Measurements from ENCODE around the gene ZNF888. TPM values are rescaled to one million over a fixed set of nuclear protein-coding genes. Genes with fewer than 3 reads are reported as not detected.
A peak's percentile ranks its signal among the peaks of the same experiment; 100 is the strongest.

ZNF888 gene
- total RNA-seq: 1 to 10 TPM; 5.1 to 5.5 TPM

DNA sequence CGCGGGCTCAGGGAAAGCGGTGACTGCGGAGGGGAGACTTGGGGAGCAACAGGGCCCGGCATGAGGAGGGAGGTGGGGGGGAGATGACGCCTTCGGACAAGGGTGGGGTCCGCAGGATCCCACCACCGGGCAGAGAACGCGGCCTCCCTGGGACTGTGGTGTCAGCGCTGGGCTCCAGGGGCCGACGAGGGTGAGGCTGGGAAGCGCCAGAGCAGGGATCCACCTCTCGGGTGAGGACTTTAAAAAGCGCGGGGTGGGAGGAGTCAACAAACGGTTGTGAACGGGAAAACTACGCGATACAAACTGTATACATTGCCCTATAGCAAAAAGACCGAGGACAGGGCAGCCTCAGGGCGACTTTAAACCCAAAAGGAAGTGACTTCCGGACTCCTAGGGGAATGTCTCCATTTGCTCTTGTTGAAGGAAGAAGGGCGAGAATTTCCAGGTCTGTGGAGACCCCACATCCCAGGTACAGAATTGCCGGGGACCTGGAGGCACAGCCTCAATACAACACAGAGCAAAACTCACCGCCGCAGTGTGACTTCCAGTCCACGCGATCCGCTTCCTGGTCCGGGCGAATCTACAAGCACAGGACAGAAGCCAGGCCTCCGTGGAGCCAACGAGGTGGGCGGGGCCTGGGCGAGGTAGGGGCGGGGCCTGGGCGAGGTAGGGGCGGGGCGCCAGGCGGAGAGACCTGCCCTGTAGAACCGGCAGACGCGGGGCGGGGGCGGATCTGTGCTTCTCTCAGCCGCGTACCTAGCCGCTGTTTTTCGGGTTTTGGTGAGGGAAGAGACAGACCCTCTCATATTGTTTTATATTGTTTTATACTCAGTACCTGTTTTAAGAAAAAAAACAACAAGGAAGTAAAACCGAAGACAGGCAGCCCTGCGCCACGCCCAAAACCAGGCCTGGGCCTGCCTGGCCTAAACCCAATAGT, at the start of gene ZNF888:
TSS of gene ZNF888 (minus strand) at position 588 of the 937 bp plus-strand sequence. CDS start 5,555 bp downstream, outside the sequence.
- H3K27ac Mint-ChIP-seq: peak within 1 kb of the TSS; percentile 94
- peaks cover 21% of the 10 kb centered on the region for H3K36me3 Mint-ChIP-seq (ENCODE audit: low read depth)
- ATAC-seq (peak; percentile 100), DNase-seq (peak; percentile 96)
- H3K27me3 Mint-ChIP-seq: no peaks in the 10 kb centered on the region
- peak within 1 kb of the TSS; percentile 89 for H3K4me3 Mint-ChIP-seq
- CTCF ChIA-PET: no interaction called here
- POLR2A ChIA-PET: no interaction called here
- no peaks in the 10 kb centered on the region for H3K9me3 Mint-ChIP-seq (ENCODE audit: low read depth)
- peaks cover 23% of the 10 kb centered on the region for H3K4me1 Mint-ChIP-seq
- intact Hi-C loops (cut with DNase I, micrococcal nuclease): loop anchor here (1.0 to 5.0 kb wide), 12 partner anchors 19 to 676 kb away; partner anchors contain the start of genes ZNF320 (in 2 of the 2), ZNF347 (in 1 of the 2), ZNF468 (in 1 of the 2) and ZNF600 (in 1 of the 2)

DNA sequence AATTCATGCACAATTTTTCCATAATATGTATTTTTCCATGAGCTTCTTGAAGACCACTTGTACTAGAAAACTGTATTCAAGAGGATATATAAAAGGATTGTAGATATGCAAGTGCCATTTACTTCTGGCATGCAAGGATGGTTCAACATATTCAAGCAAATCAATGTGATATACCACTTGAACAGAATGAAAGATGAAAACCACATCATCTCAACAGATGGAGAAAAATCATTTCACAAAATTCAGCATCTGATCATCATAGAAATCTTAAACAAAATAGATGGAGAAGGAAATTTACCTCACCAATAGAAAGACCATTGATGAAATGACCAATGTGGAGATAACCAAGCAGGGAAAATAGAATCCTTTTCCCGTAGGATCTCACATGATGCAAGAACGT, 44.5 kb upstream of the ZNF888 start:
- Mint-ChIP-seq H3K9me3 (ENCODE audit: low read depth) (peaks cover 29% of the 10 kb centered on the region), H3K27ac (no peak overlapping the region), H3K4me3 (no peak overlapping the region), H3K36me3 (ENCODE audit: low read depth) (peaks cover 30% of the 10 kb centered on the region), H3K27me3 (no peaks in the 10 kb centered on the region), H3K4me1 (peaks cover 10% of the 10 kb centered on the region)
- ChIA-PET CTCF (no interaction called here), POLR2A (no interaction called here)
- intact Hi-C loops (cut with DNase I, micrococcal nuclease): no loop called here
- ATAC-seq: no peak
- DNase-seq: no peak

DNA sequence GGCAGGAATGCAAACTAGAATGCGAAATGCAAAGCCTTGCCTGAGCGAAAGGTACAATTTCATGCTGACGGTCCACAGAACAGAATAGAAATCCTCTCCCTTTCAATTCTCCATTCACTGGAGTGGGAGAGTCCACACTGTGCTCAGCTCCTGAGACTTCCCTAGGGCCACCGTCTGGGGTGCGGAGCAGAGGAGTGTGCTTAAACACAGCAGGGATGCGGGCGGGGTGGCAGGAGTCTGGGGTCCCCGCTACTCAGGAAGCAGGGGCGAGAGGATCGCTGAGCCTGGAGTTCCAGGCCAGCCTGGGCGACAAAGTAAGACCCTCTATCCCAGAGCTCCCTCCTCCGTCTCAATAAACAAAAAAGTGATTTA, 40.0 kb upstream of the ZNF888 start:
- intact Hi-C loops (cut with DNase I, micrococcal nuclease): loop anchor here (1.0 to 5.0 kb wide), 11 partner anchors 30 to 916 kb away; partner anchors contain the start of genes MYADM (in 1 of the 2), ZNF160 (in 1 of the 2), ZNF28 (in 1 of the 2) and ZNF320 (in 1 of the 2)

DNA sequence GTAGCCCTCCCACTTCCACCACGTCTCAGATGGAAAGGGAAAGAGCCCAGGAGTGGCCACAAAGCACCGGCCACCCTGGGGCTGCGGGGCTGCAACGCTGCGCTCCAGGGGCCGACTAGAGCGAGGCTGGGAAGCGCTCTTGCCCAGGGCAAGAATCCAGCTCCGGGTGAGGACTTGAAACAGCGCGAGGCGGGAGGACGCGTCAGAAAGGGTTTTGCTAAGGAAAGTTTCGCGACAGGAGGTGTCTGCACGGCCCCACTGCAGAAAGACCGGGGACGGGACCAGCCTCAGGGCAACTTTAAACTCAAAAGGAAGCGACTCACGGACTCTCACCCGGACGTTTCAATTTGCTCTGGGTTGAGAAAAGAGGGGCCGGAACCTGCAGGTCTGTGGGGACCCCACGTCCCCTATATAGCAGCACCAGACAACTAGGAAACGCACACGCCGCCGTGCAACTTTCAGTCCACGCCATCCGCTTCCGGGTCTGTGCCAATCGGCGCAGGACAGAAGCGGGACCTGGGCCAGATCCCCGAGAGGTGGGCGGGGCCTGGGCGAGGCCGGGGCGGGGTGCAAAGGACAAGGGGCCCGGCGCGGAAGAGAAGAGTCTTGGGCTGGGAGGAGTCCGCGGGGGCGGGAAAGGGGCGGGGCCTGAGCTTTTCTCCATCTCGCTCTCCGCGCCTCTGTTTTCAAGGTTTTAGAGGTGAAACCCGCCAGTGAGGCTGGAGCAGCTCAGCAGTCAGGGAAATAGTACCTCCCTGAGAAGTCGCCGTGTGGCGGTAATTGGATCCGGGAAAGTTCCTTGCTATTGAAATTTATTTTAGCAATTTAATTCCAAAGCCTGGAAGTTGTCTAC, 39.4 kb upstream of the ZNF888 start, which contains the start of gene ZNF816:
TSS of gene ZNF816 (minus strand) at position 488 of the 853 bp plus-strand sequence. CDS start 6,792 bp downstream, outside the sequence.
- no peaks in the 10 kb centered on the region for H3K27me3 Mint-ChIP-seq
- ChIA-PET POLR2A (interaction anchor here (0.6 to 1.0 kb wide), 2 partner anchors 15 to 20 kb away, joined by 3 to 4 read pairs; no protein-coding TSS in a partner anchor), CTCF (no interaction called here)
- H3K4me1 Mint-ChIP-seq: peaks cover 26% of the 10 kb centered on the region
- H3K27ac Mint-ChIP-seq: peak within 1 kb of the TSS; percentile 96
- peak; percentile 100 for DNase-seq
- ATAC-seq: peak; percentile 100
- peaks cover 28% of the 10 kb centered on the region for H3K9me3 Mint-ChIP-seq (ENCODE audit: low read depth)
- H3K36me3 Mint-ChIP-seq (ENCODE audit: low read depth): peaks cover 43% of the 10 kb centered on the region
- H3K4me3 Mint-ChIP-seq: peak within 1 kb of the TSS; percentile 96
- intact Hi-C loops (cut with DNase I, micrococcal nuclease): loop anchor here (1.0 to 5.0 kb wide), 23 partner anchors 20 to 915 kb away; partner anchors contain the start of genes ZNF160 (in 2 of the 2), ZNF320 (in 2 of the 2), ZNF468 (in 2 of the 2) and MYADM (in 1 of the 2)

More for the DNA sequence above, 40.0 kb upstream of the ZNF888 start:
- peaks cover 24% of the 10 kb centered on the region for H3K9me3 Mint-ChIP-seq (ENCODE audit: low read depth)
- H3K27ac Mint-ChIP-seq: peak overlapping the region; percentile 96
- H3K27me3 Mint-ChIP-seq: no peaks in the 10 kb centered on the region
- ChIA-PET CTCF (no interaction called here), POLR2A (interaction anchor here (0.6 to 1.0 kb wide), 2 partner anchors 16 to 20 kb away, joined by 3 to 4 read pairs; no protein-coding TSS in a partner anchor)
- peaks cover 39% of the 10 kb centered on the region for H3K36me3 Mint-ChIP-seq (ENCODE audit: low read depth)
- peak overlapping the region; percentile 96 for H3K4me3 Mint-ChIP-seq
- H3K4me1 Mint-ChIP-seq: peaks cover 26% of the 10 kb centered on the region
- peak; percentile 10 for ATAC-seq
- peak; percentile 30 for DNase-seq

DNA sequence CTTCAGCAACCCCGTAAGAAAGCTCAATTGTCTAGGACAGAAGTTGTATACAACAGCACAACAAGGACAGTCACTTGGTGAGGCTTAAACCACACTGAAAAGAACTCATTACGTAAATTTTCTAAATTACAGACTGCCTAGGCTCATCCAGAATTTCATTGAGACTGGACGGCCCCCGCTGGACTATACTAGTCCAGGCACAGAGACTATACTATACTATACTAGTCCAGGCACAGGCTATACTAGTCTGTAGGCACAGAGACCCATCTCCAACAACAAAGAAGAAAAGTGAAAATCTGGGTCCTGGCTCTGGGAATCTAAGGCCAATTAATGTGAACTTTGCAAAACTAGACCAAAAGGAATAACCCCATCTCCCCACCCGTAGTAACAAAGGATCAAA, 38.8 kb upstream of the ZNF888 start:
- intact Hi-C loops (cut with DNase I, micrococcal nuclease): loop anchor here (1.0 to 5.0 kb wide), 19 partner anchors 20 to 915 kb away; partner anchors contain the start of genes ZNF160 (in 2 of the 2), ZNF320 (in 2 of the 2), ZNF468 (in 2 of the 2) and MYADM (in 1 of the 2)
- Mint-ChIP-seq H3K9me3 (ENCODE audit: low read depth) (peaks cover 29% of the 10 kb centered on the region), H3K4me1 (peaks cover 26% of the 10 kb centered on the region), H3K4me3 (peak overlapping the region; percentile 96), H3K27ac (peak overlapping the region; percentile 96), H3K36me3 (ENCODE audit: low read depth) (peaks cover 45% of the 10 kb centered on the region), H3K27me3 (no peaks in the 10 kb centered on the region)
- CTCF ChIA-PET: no interaction called here
- DNase-seq: no peak
- ATAC-seq: no peak
- POLR2A ChIA-PET: no interaction called here

DNA sequence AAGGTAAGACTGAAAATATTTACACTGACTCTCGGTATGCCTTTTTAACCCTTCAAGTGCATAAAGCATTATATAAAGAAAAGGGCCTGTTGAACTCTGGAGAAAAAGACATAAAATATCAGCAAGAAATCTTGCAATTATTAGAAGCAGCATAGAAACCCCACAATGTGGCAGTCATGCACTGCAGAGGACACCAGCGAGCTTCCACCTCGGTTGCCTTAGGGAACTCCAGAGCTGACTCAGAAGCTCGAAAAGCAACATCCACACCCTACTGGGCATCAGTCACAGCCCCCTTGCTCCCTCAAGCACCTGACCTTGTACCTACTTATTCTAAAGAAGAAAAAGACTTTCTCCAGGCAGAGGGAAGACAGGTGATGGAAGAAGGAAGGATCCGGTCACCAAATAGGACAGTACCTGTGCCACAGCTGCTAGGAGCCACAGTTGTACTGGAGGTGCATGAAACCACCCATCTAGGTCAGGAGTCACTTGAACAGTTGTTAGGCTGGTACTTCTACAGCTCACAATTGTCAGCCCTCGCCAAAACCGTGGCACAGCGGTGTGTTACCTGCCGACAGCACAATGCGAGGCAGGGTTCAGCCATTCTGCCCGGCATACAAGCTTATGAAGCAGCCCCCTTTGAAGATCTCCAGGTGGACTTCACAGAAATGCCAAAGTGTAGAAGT, 36.5 kb upstream of the ZNF888 start:
- DNase-seq (no peak), ATAC-seq (no peak)
- ChIA-PET POLR2A (no interaction called here), CTCF (no interaction called here)
- H3K4me1 Mint-ChIP-seq: peaks cover 26% of the 10 kb centered on the region
- peaks cover 43% of the 10 kb centered on the region for H3K9me3 Mint-ChIP-seq (ENCODE audit: low read depth)
- H3K4me3 Mint-ChIP-seq: no peak overlapping the region
- H3K36me3 Mint-ChIP-seq (ENCODE audit: low read depth): peaks cover 66% of the 10 kb centered on the region
- H3K27ac Mint-ChIP-seq: no peak overlapping the region
- intact Hi-C loops (cut with DNase I, micrococcal nuclease): loop anchor here (5.0 kb wide), 4 partner anchors 238 to 912 kb away; partner anchors contain the start of genes MYADM (in 1 of the 2), ZNF432 (in 1 of the 2) and ZNF808 (in 1 of the 2)
- H3K27me3 Mint-ChIP-seq: no peaks in the 10 kb centered on the region

DNA sequence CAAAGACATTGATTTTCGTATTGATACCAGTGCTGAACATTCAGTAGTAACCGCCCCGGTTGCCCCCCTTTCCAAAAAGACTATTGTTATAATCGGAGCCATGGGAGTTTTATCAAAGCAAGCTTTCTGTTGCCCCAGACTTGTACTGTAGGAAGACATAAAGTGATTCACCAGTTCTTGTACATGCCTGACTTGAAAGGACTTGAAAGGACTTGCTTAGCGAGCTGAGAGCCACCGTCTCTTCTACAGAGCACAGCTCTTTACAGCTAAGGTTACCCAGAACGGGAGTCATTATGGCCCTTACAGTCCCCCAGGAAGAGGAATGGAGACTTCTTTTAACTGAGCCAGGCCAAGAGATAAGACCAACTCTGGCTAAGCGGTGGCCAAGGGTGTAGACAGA, 34.4 kb upstream of the ZNF888 start:
- no peaks in the 10 kb centered on the region for H3K27me3 Mint-ChIP-seq
- H3K27ac Mint-ChIP-seq: no peak overlapping the region
- ATAC-seq (no peak), DNase-seq (no peak)
- intact Hi-C loops (cut with DNase I, micrococcal nuclease): no loop called here
- ChIA-PET POLR2A (no interaction called here), CTCF (no interaction called here)
- peaks cover 16% of the 10 kb centered on the region for H3K4me1 Mint-ChIP-seq
- H3K4me3 Mint-ChIP-seq: no peak overlapping the region
- peaks cover 83% of the 10 kb centered on the region for H3K36me3 Mint-ChIP-seq (ENCODE audit: low read depth)
- peaks cover 49% of the 10 kb centered on the region for H3K9me3 Mint-ChIP-seq (ENCODE audit: low read depth)

DNA sequence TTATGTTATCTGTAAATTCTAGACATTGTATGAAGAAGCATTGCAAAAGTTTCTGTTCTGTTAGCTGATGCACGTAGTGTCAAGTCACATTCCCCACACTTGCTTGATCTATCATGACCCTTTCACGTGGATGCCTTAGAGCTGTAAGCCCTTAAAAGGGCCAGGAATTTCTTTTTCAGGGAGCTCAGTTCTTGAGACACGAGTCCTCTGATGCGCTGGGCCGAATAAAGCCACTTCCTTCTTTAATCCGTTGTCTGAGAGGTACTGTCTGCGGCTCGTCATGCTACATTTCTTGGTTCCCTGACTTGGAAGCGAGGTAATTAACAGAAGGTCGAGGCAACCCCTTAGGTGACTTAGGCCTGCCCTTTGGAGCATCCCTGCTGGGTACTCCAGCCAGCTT, 33.7 kb upstream of the ZNF888 start:
- POLR2A ChIA-PET: no interaction called here
- DNase-seq (no peak), ATAC-seq (no peak)
- Mint-ChIP-seq H3K36me3 (ENCODE audit: low read depth) (peaks cover 90% of the 10 kb centered on the region), H3K9me3 (ENCODE audit: low read depth) (peaks cover 55% of the 10 kb centered on the region), H3K4me1 (peaks cover 16% of the 10 kb centered on the region), H3K27me3 (no peaks in the 10 kb centered on the region), H3K4me3 (no peak overlapping the region), H3K27ac (no peak overlapping the region)
- CTCF ChIA-PET: no interaction called here
- intact Hi-C loops (cut with DNase I, micrococcal nuclease): no loop called here

DNA sequence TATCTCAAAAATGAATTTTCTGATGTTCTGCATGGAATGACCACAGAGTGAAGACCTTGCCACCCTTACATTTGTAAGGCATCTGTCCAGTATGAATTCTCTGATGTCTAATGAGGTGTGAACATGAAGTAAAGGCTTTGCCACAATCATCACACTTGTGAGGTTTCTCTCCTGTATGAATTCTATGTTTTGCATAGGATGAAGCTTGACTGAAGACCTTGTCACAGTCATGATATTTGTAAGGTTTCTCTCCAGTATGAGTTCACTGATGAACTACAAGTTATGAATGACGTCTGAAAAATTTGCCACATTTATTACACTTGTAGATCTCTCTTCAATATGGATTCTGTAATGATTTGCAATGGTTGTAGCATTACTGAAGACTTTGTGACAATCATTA, 26.2 kb upstream of the ZNF888 start:
- Mint-ChIP-seq H3K27me3 (no peaks in the 10 kb centered on the region), H3K4me3 (no peak overlapping the region), H3K27ac (no peak overlapping the region), H3K4me1 (no peaks in the 10 kb centered on the region), H3K36me3 (ENCODE audit: low read depth) (peaks cover 62% of the 10 kb centered on the region), H3K9me3 (ENCODE audit: low read depth) (peaks cover 42% of the 10 kb centered on the region)
- ATAC-seq (no peak), DNase-seq (no peak)
- intact Hi-C loops (cut with DNase I, micrococcal nuclease): no loop called here
- ChIA-PET CTCF (no interaction called here), POLR2A (no interaction called here)

DNA sequence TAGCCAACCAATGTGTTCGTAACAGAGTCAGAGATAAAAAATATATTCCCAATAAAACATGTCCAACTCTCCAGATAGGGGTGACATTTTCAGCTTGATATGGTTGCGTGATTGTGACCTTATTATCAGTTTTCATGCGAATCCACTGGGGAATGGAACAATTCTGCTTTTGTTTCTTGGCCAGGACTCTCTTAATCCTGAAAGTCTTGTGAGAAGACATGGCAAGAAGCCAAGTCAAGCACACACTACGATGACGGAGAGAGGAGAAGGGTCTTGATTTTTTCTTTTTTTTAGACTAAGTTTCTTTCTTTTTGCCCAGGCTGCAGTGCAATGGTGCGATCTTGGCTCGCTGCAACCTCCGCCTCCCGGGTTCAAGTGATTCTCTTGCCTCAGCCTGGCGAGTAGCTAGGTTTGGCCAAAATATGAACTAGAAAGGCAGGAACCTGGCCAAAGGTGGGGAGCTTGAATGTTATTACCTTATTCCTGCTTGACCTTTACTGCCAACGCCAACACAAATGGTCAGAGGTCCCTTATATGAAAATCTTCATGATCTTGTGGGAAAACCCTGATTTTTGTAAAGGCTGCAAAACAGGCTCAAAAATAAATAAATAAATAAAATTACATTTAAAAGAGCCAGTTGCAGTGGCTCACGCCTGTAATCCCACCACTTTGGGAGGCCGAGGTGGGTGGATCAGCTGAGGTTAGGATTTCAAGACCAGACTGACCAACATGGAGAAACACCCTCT, 25.0 kb upstream of the ZNF888 start:
- no peaks in the 10 kb centered on the region for H3K4me1 Mint-ChIP-seq
- ATAC-seq (no peak), DNase-seq (no peak)
- H3K27me3 Mint-ChIP-seq: no peaks in the 10 kb centered on the region
- peaks cover 40% of the 10 kb centered on the region for H3K9me3 Mint-ChIP-seq (ENCODE audit: low read depth)
- CTCF ChIA-PET: no interaction called here
- H3K27ac Mint-ChIP-seq: no peak overlapping the region
- intact Hi-C loops (cut with DNase I, micrococcal nuclease): no loop called here
- H3K36me3 Mint-ChIP-seq (ENCODE audit: low read depth): peaks cover 55% of the 10 kb centered on the region
- H3K4me3 Mint-ChIP-seq: no peak overlapping the region
- POLR2A ChIA-PET: interaction anchor here (1.4 kb wide), 1 partner anchor 15 kb away, joined by 4 read pairs; the partner anchor contains the start of gene ZNF816

Data from activated CD4-positive, alpha-beta T cell treated with anti-CD3 and anti-CD28 coated beads for 36 hours (primary cell).